Measurements from ENCODE around the gene CFAP65.

Gene CFAP65

DNA sequence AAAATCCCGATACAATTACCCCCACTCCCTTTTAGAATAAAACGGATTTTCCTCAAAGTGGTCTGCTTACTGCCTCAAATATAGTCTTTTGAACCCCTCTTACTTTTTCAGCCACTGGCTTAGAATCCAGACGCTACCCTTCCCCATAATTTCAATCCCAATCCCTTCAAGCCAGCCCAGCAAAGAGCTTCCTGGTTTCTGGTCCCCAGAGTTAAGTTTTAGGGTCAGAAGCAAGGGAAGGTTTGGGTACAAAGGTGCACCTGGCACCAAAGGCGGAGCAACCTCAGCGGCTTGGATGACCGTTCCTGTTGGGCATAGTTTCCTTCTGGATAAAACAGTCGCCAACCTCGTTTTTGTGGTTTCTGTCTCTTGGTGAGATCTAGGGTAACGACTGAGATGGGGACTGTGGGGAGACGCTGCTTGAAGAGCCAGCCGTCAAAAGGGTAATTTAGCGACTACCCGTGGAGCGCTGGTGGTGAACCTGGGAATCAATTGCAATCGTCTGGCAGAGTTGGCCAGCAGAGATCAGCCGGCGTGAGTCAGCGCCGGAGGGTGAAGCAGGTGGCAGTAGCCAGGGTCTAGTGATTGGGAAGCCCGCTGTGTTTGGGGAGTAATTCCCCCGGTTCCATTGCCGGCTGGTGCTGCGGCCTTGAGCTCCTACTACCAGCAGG lies 57.9 kb downstream of the CFAP65 start:
- no peak overlapping the region for H3K4ac ChIP-seq (ENCODE audit: low read depth, low read length)
- DNase-seq = no peak
- H3K79me1 ChIP-seq (ENCODE audit: low read length) = no peaks in the 10 kb centered on the region
- H2BK5ac ChIP-seq (ENCODE audit: low read length) = no peak overlapping the region
- no peak overlapping the region for H2BK15ac ChIP-seq (replicated peaks; ENCODE audit: low read depth)
- no peak overlapping the region for H2AK5ac ChIP-seq (ENCODE audit: low read length)
- no peak overlapping the region for H3K27ac ChIP-seq (ENCODE audit: low read depth, low read length)
- WGBS (ENCODE audit: extremely low coverage, insufficient coverage, low lambda C conversion rate) = no CpG with 5 or more reads among the region's 23 CpGs
- no peak overlapping the region for H3K23ac ChIP-seq (ENCODE audit: low read length)
- H3K9ac ChIP-seq (ENCODE audit: low read length) = no peak overlapping the region
- H3K36me3 ChIP-seq (ENCODE audit: control insufficient read depth, insufficient read depth, low read length) = no peaks in the 10 kb centered on the region
- H4K8ac ChIP-seq (ENCODE audit: low read depth, low read length) = no peak overlapping the region
- no peaks in the 10 kb centered on the region for H3K4me1 ChIP-seq (ENCODE audit: control insufficient read depth, low read depth, low read length)
- no peak overlapping the region for H4K5ac ChIP-seq (ENCODE audit: low read length)
- H3K4me3 ChIP-seq (ENCODE audit: low read length) = no peak overlapping the region
- no peaks in the 10 kb centered on the region for H3K79me2 ChIP-seq (ENCODE audit: control insufficient read depth, insufficient read depth, low read length)
- no peak overlapping the region for H2BK120ac ChIP-seq (ENCODE audit: low read depth, low read length)
- H3K56ac ChIP-seq (ENCODE audit: low read length) = no peak overlapping the region
- H3K18ac ChIP-seq (ENCODE audit: low read length) = no peak overlapping the region
- H3K27me3 ChIP-seq (ENCODE audit: insufficient read depth, low read length, poor library complexity) = peaks cover 59% of the 10 kb centered on the region
- no peak overlapping the region for H3K4me2 ChIP-seq (ENCODE audit: low read length)

DNA sequence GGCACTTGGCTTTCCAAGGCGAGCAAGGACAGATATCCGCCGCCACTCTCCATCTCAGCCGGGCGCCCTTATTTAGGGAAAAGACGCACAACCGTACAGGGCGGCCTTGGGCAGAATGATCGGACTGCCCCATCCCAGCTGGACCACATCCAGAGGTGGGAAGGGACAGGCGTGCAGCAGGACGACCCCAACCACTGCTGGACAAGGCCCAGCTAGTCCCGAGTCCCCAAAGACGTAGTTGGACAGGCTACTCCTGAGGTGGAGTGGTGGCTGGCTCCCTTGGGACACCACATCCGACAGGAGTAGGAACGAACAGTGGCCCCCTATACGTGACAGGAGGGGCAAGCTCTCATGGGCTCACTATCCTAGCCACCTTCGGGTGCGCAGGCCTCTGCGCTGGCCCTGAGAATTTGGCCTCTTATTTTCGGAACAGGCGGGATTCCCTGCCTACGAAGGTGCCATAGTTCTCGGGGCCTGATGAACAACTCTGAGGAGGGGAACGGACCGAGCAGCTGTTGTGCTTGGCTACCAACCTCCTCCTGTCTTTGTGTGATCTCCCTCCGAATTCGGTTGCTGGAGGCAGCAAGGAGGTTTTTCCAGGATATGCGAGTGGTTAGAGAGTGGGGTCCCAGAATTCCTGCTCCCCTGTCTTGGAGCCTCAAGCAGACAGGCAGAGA lies 58.6 kb downstream of the CFAP65 start:
- WGBS (ENCODE audit: extremely low coverage, insufficient coverage, low lambda C conversion rate) = no CpG with 5 or more reads among the region's 28 CpGs
- no peak for DNase-seq
- no peak overlapping the region for H3K27ac ChIP-seq (ENCODE audit: low read depth, low read length)
- no peaks in the 10 kb centered on the region for H3K36me3 ChIP-seq (ENCODE audit: control insufficient read depth, insufficient read depth, low read length)
- peak overlapping the region; percentile 64 for H3K56ac ChIP-seq (ENCODE audit: low read length)
- H2BK15ac ChIP-seq (replicated peaks; ENCODE audit: low read depth) = no peak overlapping the region
- no peak overlapping the region for H2BK5ac ChIP-seq (ENCODE audit: low read length)
- H3K18ac ChIP-seq (ENCODE audit: low read length) = no peak overlapping the region
- no peak overlapping the region for H3K4me2 ChIP-seq (ENCODE audit: low read length)
- H3K79me2 ChIP-seq (ENCODE audit: control insufficient read depth, insufficient read depth, low read length) = no peaks in the 10 kb centered on the region
- H3K9ac ChIP-seq (ENCODE audit: low read length) = no peak overlapping the region
- H2BK120ac ChIP-seq (ENCODE audit: low read depth, low read length) = no peak overlapping the region
- no peak overlapping the region for H4K5ac ChIP-seq (ENCODE audit: low read length)
- no peak overlapping the region for H3K4me3 ChIP-seq (ENCODE audit: low read length)
- peak overlapping the region; percentile 45 for H3K23ac ChIP-seq (ENCODE audit: low read length)
- H3K4me1 ChIP-seq (ENCODE audit: control insufficient read depth, low read depth, low read length) = no peaks in the 10 kb centered on the region
- no peak overlapping the region for H4K8ac ChIP-seq (ENCODE audit: low read depth, low read length)
- H3K4ac ChIP-seq (ENCODE audit: low read depth, low read length) = no peak overlapping the region
- H2AK5ac ChIP-seq (ENCODE audit: low read length) = no peak overlapping the region
- H3K27me3 ChIP-seq (ENCODE audit: insufficient read depth, low read length, poor library complexity) = peaks cover 60% of the 10 kb centered on the region
- H3K79me1 ChIP-seq (ENCODE audit: low read length) = no peaks in the 10 kb centered on the region

DNA sequence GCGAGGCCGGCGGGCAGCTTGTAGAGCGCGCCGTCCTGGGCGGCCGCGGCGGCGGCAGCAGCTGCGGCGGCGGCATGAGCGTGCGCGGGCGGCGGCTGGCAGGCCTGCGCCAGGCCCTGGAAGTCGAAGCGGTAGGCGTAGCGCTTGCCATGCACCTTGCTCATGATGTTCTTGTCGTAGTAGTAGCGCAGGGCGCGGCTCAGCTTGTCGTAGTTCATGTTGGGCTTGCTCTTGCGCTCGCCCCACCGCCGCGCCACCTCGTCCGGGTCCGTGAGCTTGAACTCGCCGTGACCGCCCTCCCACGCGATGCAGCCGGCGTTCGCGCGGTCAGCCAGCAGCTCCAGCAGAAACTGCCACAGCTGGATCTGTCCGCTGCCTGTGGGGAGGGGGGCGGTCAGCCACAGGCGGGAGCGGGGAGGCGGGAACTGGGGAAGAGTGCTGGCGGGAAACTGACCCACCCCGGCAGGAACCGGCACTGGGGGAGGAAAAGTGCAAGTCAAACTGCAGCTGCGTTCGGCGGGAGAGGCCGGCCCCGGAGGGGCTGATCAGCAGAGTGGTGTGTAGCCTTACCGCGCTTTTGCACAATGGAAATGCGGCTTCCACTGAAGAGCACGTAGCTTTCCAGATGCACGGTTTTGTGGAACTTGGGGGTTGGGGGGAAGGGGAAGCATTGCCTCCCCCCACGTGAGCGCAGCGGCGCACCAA lies 59.3 kb downstream of the CFAP65 start:
- Histone ChIP-seq H3K36me3 (ENCODE audit: control insufficient read depth, insufficient read depth, low read length) (no peaks in the 10 kb centered on the region), H3K27ac (ENCODE audit: low read depth, low read length) (no peak overlapping the region), H3K4me2 (ENCODE audit: low read length) (peak overlapping the region; percentile 31), H3K79me1 (ENCODE audit: low read length) (no peaks in the 10 kb centered on the region), H3K18ac (ENCODE audit: low read length) (no peak overlapping the region), H3K4me1 (ENCODE audit: control insufficient read depth, low read depth, low read length) (no peaks in the 10 kb centered on the region), H2AK5ac (ENCODE audit: low read length) (no peak overlapping the region), H3K4ac (ENCODE audit: low read depth, low read length) (no peak overlapping the region), H3K4me3 (ENCODE audit: low read length) (no peak overlapping the region), H3K27me3 (ENCODE audit: insufficient read depth, low read length, poor library complexity) (peaks cover 58% of the 10 kb centered on the region), H3K9ac (ENCODE audit: low read length) (no peak overlapping the region), H4K5ac (ENCODE audit: low read length) (no peak overlapping the region), H3K23ac (ENCODE audit: low read length) (peak overlapping the region; percentile 24), H2BK15ac (replicated peaks; ENCODE audit: low read depth) (no peak overlapping the region), H3K56ac (ENCODE audit: low read length) (peak overlapping the region; percentile 64), H2BK120ac (ENCODE audit: low read depth, low read length) (no peak overlapping the region), H4K8ac (ENCODE audit: low read depth, low read length) (no peak overlapping the region), H2BK5ac (ENCODE audit: low read length) (no peak overlapping the region), H3K79me2 (ENCODE audit: control insufficient read depth, insufficient read depth, low read length) (no peaks in the 10 kb centered on the region)
- WGBS (ENCODE audit: extremely low coverage, insufficient coverage, low lambda C conversion rate) = no CpG with 5 or more reads among the region's 69 CpGs
- DNase-seq = no peak

DNA sequence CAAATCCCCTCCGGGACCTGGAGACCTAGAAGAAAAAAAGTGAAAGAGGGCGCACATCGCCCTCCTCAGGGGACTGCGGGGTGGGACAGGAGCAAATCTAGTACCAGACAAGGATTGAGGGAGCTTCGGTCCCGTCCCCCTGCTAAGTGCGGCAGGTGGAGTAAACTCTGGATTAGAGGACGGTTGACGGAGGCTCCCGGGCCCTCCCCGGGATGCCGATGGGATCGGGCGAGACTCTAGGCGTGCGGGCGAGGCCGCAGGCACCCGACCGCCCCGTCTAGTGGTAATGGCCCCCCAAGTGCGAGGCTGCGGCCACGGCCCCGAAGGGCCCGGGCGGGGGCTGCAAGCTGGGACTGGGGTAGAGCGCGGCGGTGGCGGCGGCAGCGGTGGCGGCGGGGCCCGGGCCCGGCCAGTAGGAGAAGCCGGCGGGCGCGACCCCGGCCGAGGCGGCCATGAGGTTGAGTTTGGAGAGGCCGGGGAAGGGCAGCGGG lies 59.9 kb downstream of the CFAP65 start:
- Histone ChIP-seq H2BK120ac (ENCODE audit: low read depth, low read length) (no peak overlapping the region), H2BK15ac (replicated peaks; ENCODE audit: low read depth) (no peak overlapping the region), H2BK5ac (ENCODE audit: low read length) (no peak overlapping the region), H2AK5ac (ENCODE audit: low read length) (no peak overlapping the region), H3K56ac (ENCODE audit: low read length) (no peak overlapping the region), H3K79me2 (ENCODE audit: control insufficient read depth, insufficient read depth, low read length) (no peaks in the 10 kb centered on the region), H3K4ac (ENCODE audit: low read depth, low read length) (no peak overlapping the region), H4K5ac (ENCODE audit: low read length) (no peak overlapping the region), H3K18ac (ENCODE audit: low read length) (no peak overlapping the region), H3K36me3 (ENCODE audit: control insufficient read depth, insufficient read depth, low read length) (no peaks in the 10 kb centered on the region), H3K9ac (ENCODE audit: low read length) (no peak overlapping the region), H3K79me1 (ENCODE audit: low read length) (no peaks in the 10 kb centered on the region), H3K4me2 (ENCODE audit: low read length) (no peak overlapping the region), H3K27ac (ENCODE audit: low read depth, low read length) (no peak overlapping the region), H3K4me3 (ENCODE audit: low read length) (no peak overlapping the region), H4K8ac (ENCODE audit: low read depth, low read length) (no peak overlapping the region), H3K4me1 (ENCODE audit: control insufficient read depth, low read depth, low read length) (no peaks in the 10 kb centered on the region), H3K27me3 (ENCODE audit: insufficient read depth, low read length, poor library complexity) (peaks cover 52% of the 10 kb centered on the region), H3K23ac (ENCODE audit: low read length) (peak overlapping the region; percentile 24)
- WGBS (ENCODE audit: extremely low coverage, insufficient coverage, low lambda C conversion rate) = no CpG with 5 or more reads among the region's 46 CpGs
- DNase-seq = peak; percentile 61

DNA sequence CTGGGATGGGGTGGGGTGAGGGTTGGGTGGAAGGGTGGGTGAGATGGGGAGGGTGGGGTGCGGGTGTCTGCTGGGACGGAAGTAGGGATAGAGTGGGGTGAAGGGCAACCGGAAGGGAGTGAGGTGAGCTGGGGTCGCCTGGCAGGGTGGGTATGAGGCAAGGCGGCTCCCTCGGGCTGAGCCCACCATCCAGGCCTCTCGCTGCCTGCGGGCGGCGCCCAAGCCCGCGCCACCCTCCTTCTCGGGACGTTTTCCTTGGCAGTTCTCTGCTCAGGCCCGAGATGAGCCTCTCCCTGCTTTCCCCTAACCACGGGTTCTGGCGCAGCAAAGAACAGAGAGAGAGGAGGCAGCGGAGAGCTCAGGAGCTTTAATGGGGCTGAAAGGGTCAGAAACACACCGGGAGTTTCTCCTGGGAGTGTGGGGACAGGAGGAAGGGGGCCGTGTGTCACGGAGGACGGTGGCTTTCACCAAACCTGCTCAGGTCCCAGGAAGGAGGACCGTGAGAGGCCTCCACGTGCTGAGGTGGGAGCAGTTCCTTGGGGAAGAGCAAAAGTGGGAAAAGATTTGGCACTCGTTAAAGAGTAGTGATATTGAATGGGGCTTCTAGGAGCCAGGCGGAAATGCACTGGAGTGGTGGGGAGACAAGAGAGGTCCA lies 60.5 kb downstream of the CFAP65 start:
- Histone ChIP-seq H3K79me1 (ENCODE audit: low read length) (no peaks in the 10 kb centered on the region), H3K36me3 (ENCODE audit: control insufficient read depth, insufficient read depth, low read length) (no peaks in the 10 kb centered on the region), H3K4me3 (ENCODE audit: low read length) (no peak overlapping the region), H4K8ac (ENCODE audit: low read depth, low read length) (no peak overlapping the region), H2AK5ac (ENCODE audit: low read length) (no peak overlapping the region), H3K27me3 (ENCODE audit: insufficient read depth, low read length, poor library complexity) (peaks cover 47% of the 10 kb centered on the region), H3K4me1 (ENCODE audit: control insufficient read depth, low read depth, low read length) (no peaks in the 10 kb centered on the region), H3K79me2 (ENCODE audit: control insufficient read depth, insufficient read depth, low read length) (no peaks in the 10 kb centered on the region), H2BK5ac (ENCODE audit: low read length) (no peak overlapping the region), H3K9ac (ENCODE audit: low read length) (no peak overlapping the region), H3K18ac (ENCODE audit: low read length) (no peak overlapping the region), H2BK120ac (ENCODE audit: low read depth, low read length) (no peak overlapping the region), H3K4ac (ENCODE audit: low read depth, low read length) (no peak overlapping the region), H2BK15ac (replicated peaks; ENCODE audit: low read depth) (no peak overlapping the region), H4K5ac (ENCODE audit: low read length) (no peak overlapping the region), H3K27ac (ENCODE audit: low read depth, low read length) (no peak overlapping the region), H3K56ac (ENCODE audit: low read length) (no peak overlapping the region), H3K4me2 (ENCODE audit: low read length) (no peak overlapping the region), H3K23ac (ENCODE audit: low read length) (no peak overlapping the region)
- no CpG with 5 or more reads among the region's 26 CpGs for WGBS (ENCODE audit: extremely low coverage, insufficient coverage, low lambda C conversion rate)
- DNase-seq = no peak

Data from mesendoderm (in vitro differentiated cells).